ENCODE measurements around the gene ERF. TPM values are rescaled to one million over a fixed set of nuclear protein-coding genes. Genes with fewer than 3 reads are reported as not detected.

ERF gene
- total and polyA plus RNA-seq, 2 donors (not counting 3 experiments of a cell fraction or from before 2014, with no cell fraction given): 102 to 117 TPM

DNA sequence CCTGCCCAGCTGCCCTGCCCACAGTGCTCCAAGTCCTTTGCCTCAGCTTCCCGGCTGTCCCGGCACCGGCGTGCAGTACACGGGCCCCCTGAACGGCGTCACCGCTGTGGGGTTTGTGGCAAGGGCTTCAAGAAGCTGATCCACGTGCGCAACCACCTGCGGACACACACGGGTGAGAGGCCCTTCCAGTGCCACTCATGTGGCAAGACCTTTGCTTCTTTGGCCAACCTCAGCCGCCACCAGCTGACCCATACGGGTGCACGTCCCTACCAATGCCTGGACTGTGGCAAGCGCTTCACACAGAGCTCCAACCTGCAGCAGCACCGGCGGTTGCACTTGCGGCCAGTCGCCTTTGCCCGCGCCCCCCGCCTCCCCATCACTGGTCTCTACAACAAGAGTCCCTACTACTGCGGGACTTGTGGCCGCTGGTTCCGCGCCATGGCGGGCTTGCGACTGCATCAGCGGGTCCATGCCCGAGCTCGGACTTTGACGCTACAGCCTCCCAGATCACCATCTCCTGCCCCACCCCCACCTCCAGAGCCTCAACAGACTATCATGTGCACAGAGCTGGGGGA lies 29.1 kb downstream of the ERF start:
- BruUV-seq (replicated peaks): no TSS peak
- Histone ChIP-seq H3K4me2 (ENCODE audit: insufficient read depth, low read length) (no peak overlapping the region), H3K4me1 (ENCODE audit: control insufficient read depth, extremely low read depth, insufficient read depth, low read length) (peaks cover 4% of the 10 kb centered on the region), H3K9ac (replicated peaks; ENCODE audit: extremely low read depth, insufficient read depth, low read length) (no peak overlapping the region), H3K27me3 (ENCODE audit: control insufficient read depth in 2 of 2, insufficient read depth in 2 of 2, low read length in 2 of 2) (no peaks in the 10 kb centered on the region), H3K9me3 (replicated peaks; ENCODE audit: control insufficient read depth, insufficient read depth, low read length) (no peaks in the 10 kb centered on the region), H3K4me3 (replicated peaks in 1 of 3; ENCODE audit: insufficient read depth in 1 of 3, low read depth in 1 of 3, low read length in 3 of 3) (no peak overlapping the region), H3K9me1 (replicated peaks; ENCODE audit: control insufficient read depth, extremely low read depth, insufficient read depth, low read length) (no peaks in the 10 kb centered on the region), H3K36me3 (ENCODE audit: control insufficient read depth in 2 of 2, extremely low read depth in 1 of 2, insufficient read depth in 2 of 2, low read length in 2 of 2) (peaks cover 18 to 39% of the 10 kb centered on the region in 2 experiments), H4K20me1 (replicated peaks; ENCODE audit: control insufficient read depth, extremely low read depth, insufficient read depth, low read length) (no peaks in the 10 kb centered on the region), H3K27ac (ENCODE audit: insufficient read depth, low read depth, low read length) (no peak overlapping the region), H2AFZ (ENCODE audit: low read depth, low read length) (no peak overlapping the region), H3K79me2 (ENCODE audit: control insufficient read depth, insufficient read depth, low read length) (peaks cover 48% of the 10 kb centered on the region)
- DNase-seq (ENCODE audit: low read depth, low spot score) (no peak), FAIRE-seq (no peak)
- TF ChIP-seq EZH2 (IDR thresholded peaks at IDR 0.05; ENCODE audit: borderline replicate concordance, low read depth, low read length, severe bottlenecking) (no peak), MYC (IDR thresholded peaks at IDR 0.05; ENCODE audit: low read depth, low read length) (no peak), FOS (IDR thresholded peaks at IDR 0.05; ENCODE audit: borderline replicate concordance, insufficient read depth, low read length) (no peak), JUN (IDR thresholded peaks at IDR 0.05; ENCODE audit: borderline replicate concordance, insufficient read depth, insufficient read length, low read depth) (no peak)
- TF ChIP-seq, protein P1, sequence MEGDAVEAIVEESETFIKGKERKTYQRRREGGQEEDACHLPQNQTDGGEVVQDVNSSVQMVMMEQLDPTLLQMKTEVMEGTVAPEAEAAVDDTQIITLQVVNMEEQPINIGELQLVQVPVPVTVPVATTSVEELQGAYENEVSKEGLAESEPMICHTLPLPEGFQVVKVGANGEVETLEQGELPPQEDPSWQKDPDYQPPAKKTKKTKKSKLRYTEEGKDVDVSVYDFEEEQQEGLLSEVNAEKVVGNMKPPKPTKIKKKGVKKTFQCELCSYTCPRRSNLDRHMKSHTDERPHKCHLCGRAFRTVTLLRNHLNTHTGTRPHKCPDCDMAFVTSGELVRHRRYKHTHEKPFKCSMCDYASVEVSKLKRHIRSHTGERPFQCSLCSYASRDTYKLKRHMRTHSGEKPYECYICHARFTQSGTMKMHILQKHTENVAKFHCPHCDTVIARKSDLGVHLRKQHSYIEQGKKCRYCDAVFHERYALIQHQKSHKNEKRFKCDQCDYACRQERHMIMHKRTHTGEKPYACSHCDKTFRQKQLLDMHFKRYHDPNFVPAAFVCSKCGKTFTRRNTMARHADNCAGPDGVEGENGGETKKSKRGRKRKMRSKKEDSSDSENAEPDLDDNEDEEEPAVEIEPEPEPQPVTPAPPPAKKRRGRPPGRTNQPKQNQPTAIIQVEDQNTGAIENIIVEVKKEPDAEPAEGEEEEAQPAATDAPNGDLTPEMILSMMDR (IDR thresholded peaks at IDR 0.05; ENCODE audit: extremely low read depth in 1 of 2, insufficient read depth in 1 of 2, low read depth in 1 of 2, low read length in 2 of 2): no peak
- ChIA-PET CTCF (interaction anchor here (1.4 kb wide), 1 partner anchor 17 kb away, joined by 3 read pairs; no protein-coding TSS in a partner anchor), POLR2A (no interaction called here)
- dilution Hi-C loops (cut with MboI; ENCODE audit: extremely low pct_ligation_motif_present, low sequenced_read_pairs): no loop called here
- intact Hi-C loops (cut with micrococcal nuclease): no loop called here
